ENCODE results near the gene MDK. TPM values are rescaled to one million over a fixed set of nuclear protein-coding genes. Genes with fewer than 3 reads are reported as not detected.

MDK gene
- total and polyA plus RNA-seq, 2 of the 13 experiments (the other 11 are each of a cell fraction or from before 2014, with no cell fraction given): 312 to 407 TPM

GRCh38 chr11:46351148-46351547 lies 30.3 kb upstream of the MDK start:
- ATAC-seq (no peak), FAIRE-seq (no peak), DNase-seq (ENCODE audit: low spot score) (no peak)
- TF ChIP-seq ZNF230 (CRISPR knock-in tag; IDR thresholded peaks at IDR 0.05) (no peak), ZNF740 (CRISPR knock-in tag; IDR thresholded peaks at IDR 0.05) (no peak)
- ChIA-PET POLR2A (no interaction called here), CTCF (ENCODE audit: low intra/inter-chr PET ratio, low total read pairs) (no interaction called here)
- Histone ChIP-seq H4K20me1 (ENCODE audit: insufficient read depth, low read length) (no peaks in the 10 kb centered on the region), H3K79me2 (ENCODE audit: insufficient read depth, low read length) (peaks cover 12% of the 10 kb centered on the region), H3K36me3 (replicated peaks in 1 of 2; ENCODE audit: control insufficient read depth in 1 of 2, insufficient read depth in 2 of 2, low read length in 2 of 2) (0 out of 5 replicates have a peak, but pooled peaks cover 0 to 4% of the 10 kb centered on the region in 2 experiments), H3K4me2 (ENCODE audit: low read depth, low read length) (no peak overlapping the region), H3K9me3 (ENCODE audit: low read length) (no peaks in the 10 kb centered on the region), H2AFZ (ENCODE audit: low read length) (no peak overlapping the region), H3K4me3 (replicated peaks in 1 of 3; ENCODE audit: insufficient read depth in 1 of 3, low read depth in 2 of 3, low read length in 3 of 3) (no peak overlapping the region), H3K27me3 (ENCODE audit: control insufficient read depth in 1 of 2, insufficient read depth in 2 of 2, low read length in 2 of 2) (peaks cover 0 to 6% of the 10 kb centered on the region in 2 experiments; a peak in 3 of 5 replicates), H3K4me1 (ENCODE audit: insufficient read depth, low read length) (peaks cover 45% of the 10 kb centered on the region), H3K27ac (ENCODE audit: extremely low read length, insufficient read depth, low read length) (no peak overlapping the region), H3K9ac (ENCODE audit: insufficient read depth, low read depth, low read length) (no peak overlapping the region)
- no TSS peak for BruUV-seq (replicated peaks)
- intact Hi-C loops (cut with micrococcal nuclease; ENCODE audit: unreplicated experiment) (no loop called here), in situ Hi-C loops (cut with HindIII; ENCODE audit: extremely low pct_ligation_motif_present, low pct_unique_long_range_greater_than_20kb) (no loop called here)
- WGBS (ENCODE audit: low lambda C conversion rate): 94% methylated on average over 3 of the region's 8 CpGs

GRCh38 chr11:46351606-46352005 lies 29.9 kb upstream of the MDK start:
- FAIRE-seq (no peak), DNase-seq (ENCODE audit: low spot score) (no peak), ATAC-seq (no peak)
- CTCF ChIA-PET (ENCODE audit: low intra/inter-chr PET ratio, low total read pairs): no interaction called here
- Histone ChIP-seq H3K9ac (ENCODE audit: insufficient read depth, low read depth, low read length) (no peak overlapping the region), H3K27me3 (ENCODE audit: control insufficient read depth in 1 of 2, insufficient read depth in 2 of 2, low read length in 2 of 2) (peaks cover 0 to 2% of the 10 kb centered on the region in 2 experiments; a peak in 2 of 5 replicates), H2AFZ (ENCODE audit: low read length) (no peak overlapping the region), H3K36me3 (replicated peaks in 1 of 2; ENCODE audit: control insufficient read depth in 1 of 2, insufficient read depth in 2 of 2, low read length in 2 of 2) (0 out of 5 replicates have a peak, but pooled peaks cover 0 to 9% of the 10 kb centered on the region in 2 experiments), H3K4me1 (ENCODE audit: insufficient read depth, low read length) (peaks cover 44% of the 10 kb centered on the region), H3K4me2 (ENCODE audit: low read depth, low read length) (no peak overlapping the region), H3K27ac (ENCODE audit: extremely low read length, insufficient read depth, low read length) (no peak overlapping the region), H3K79me2 (ENCODE audit: insufficient read depth, low read length) (peaks cover 12% of the 10 kb centered on the region), H3K9me3 (ENCODE audit: low read length) (no peaks in the 10 kb centered on the region), H4K20me1 (ENCODE audit: insufficient read depth, low read length) (no peaks in the 10 kb centered on the region), H3K4me3 (replicated peaks in 1 of 3; ENCODE audit: insufficient read depth in 1 of 3, low read depth in 2 of 3, low read length in 3 of 3) (no peak overlapping the region)
- POLR2A ChIA-PET: no interaction called here
- intact Hi-C loops (cut with micrococcal nuclease; ENCODE audit: unreplicated experiment) (no loop called here), in situ Hi-C loops (cut with HindIII; ENCODE audit: extremely low pct_ligation_motif_present, low pct_unique_long_range_greater_than_20kb) (no loop called here)
- BruUV-seq (replicated peaks): no TSS peak
- no peak for TF ChIP-seq ZNF17 (CRISPR knock-in tag; IDR thresholded peaks at IDR 0.05)
- TF ChIP-seq ZSCAN29 (CRISPR knock-in tag; conservative IDR thresholded peaks at IDR 0.05): no peak
- TF ChIP-seq MED1 (CRISPR knock-in tag; IDR thresholded peaks at IDR 0.05): no peak
- no peak for TF ChIP-seq SP140L (CRISPR knock-in tag; IDR thresholded peaks at IDR 0.05; ENCODE audit: borderline replicate concordance)
- no peak for TF ChIP-seq ATF5 (CRISPR knock-in tag; IDR thresholded peaks at IDR 0.05; ENCODE audit: low read depth)
- no peak for TF ChIP-seq ZNF234 (CRISPR knock-in tag; conservative IDR thresholded peaks at IDR 0.05)
- TF ChIP-seq REXO4 (CRISPR knock-in tag; IDR thresholded peaks at IDR 0.05; ENCODE audit: borderline replicate concordance): no peak
- no peak for TF ChIP-seq ZFP91 (CRISPR knock-in tag; IDR thresholded peaks at IDR 0.05; ENCODE audit: borderline replicate concordance)
- WGBS (ENCODE audit: low lambda C conversion rate): 94% methylated on average over 3 of the region's 5 CpGs

Data from HepG2 (cell line).